Testis (tissue), 3 donors: ENCODE measurements around the gene MRGPRG. TPM values are rescaled to one million over a fixed set of nuclear protein-coding genes. Genes with fewer than 3 reads are reported as not detected.

Source experiments
- DNase-seq: peaks from one replicate; pipeline ENCODE4 v3.0.0-alpha.2; 2019
- H3K27ac ChIP-seq, 2 donors: fragments of 200-600 bp; sonication (generic); one replicate each; pipeline ENCODE4 v1.5.1; 2019
- H3K27me3 ChIP-seq: fragments of 200-600 bp; sonication (generic); one replicate; pipeline ENCODE4 v1.5.1; 2019
- H3K36me3 ChIP-seq: fragments of 200-600 bp; sonication (generic); one replicate; pipeline ENCODE4 v1.5.1; 2017; ENCODE audit warnings: low read depth; ENCODE audit errors: missing control alignments
- H3K4me1 ChIP-seq: fragments of 200-600 bp; sonication (generic); one replicate; pipeline ENCODE4 v1.5.1; 2019
- H3K4me3 ChIP-seq, 2 donors: fragments of 200-600 bp; sonication (generic); one replicate each; pipeline ENCODE4 v1.5.1; 2017 to 2019
- H3K9me3 ChIP-seq: fragments of 200-600 bp; sonication (generic); one replicate; pipeline ENCODE4 v1.5.1; 2017
- POLR2A ChIP-seq: fragments of 450-650 bp; IDR thresholded peaks from one replicate; pipeline ENCODE4 v1.6.1; 2017; ENCODE audit warnings: antibody characterized with exemption, mild to moderate bottlenecking, moderate library complexity
- WGBS, 2 donors: methylation state at CpG; one replicate each; pipeline ENCODE4 v1.1.5; 2018; 5-methylcytosine and 5-hydroxymethylcytosine counted together
- intact Hi-C: fragments of 100-400 bp; cut with DNase I; formaldehyde crosslinking; loops from one replicate; pipeline ENCODE4 v1.15.1; 2023; ENCODE audit warnings: low total_unique reads
- polyA plus RNA-seq: library from polyadenylated mRNA; stranded (reverse); fragments of 350-450 nt; fragmentation: Illumina TruSeq; extraction: RNeasy Lipid Tissue Mini Kit (QIAGEN cat#74804); gene quantifications from one replicate; pipeline ENCODE4 v1.2.3, GENCODE V29; 2014; ENCODE audit warnings: low read depth, low replicate concordance; ENCODE audit not compliant: insufficient read depth
- total RNA-seq, 2 donors: library from RNA; depleted of rRNA; stranded (reverse); fragments of >200 nt; gene quantifications; one replicate each; pipeline ENCODE4 v1.2.3, GENCODE V29; 2016
- TF ChIP-seq, protein P1 (sequence below), 3 experiments: fragments of 450-650 bp in 2 of 3; fragments of 200-600 bp in 1 of 3; sonication (generic) in 1 of 3; IDR thresholded peaks; one replicate each; pipeline ENCODE4 v1.5.1; 2016 to 2019; ENCODE audit warnings: antibody characterized with exemption in 3 of 3, mild to moderate bottlenecking in 2 of 3, moderate library complexity in 1 of 3

MRGPRG gene
- total and polyA plus RNA-seq, 3 donors from 2014 or later = 0.50 TPM; not detected in 2

DNA sequence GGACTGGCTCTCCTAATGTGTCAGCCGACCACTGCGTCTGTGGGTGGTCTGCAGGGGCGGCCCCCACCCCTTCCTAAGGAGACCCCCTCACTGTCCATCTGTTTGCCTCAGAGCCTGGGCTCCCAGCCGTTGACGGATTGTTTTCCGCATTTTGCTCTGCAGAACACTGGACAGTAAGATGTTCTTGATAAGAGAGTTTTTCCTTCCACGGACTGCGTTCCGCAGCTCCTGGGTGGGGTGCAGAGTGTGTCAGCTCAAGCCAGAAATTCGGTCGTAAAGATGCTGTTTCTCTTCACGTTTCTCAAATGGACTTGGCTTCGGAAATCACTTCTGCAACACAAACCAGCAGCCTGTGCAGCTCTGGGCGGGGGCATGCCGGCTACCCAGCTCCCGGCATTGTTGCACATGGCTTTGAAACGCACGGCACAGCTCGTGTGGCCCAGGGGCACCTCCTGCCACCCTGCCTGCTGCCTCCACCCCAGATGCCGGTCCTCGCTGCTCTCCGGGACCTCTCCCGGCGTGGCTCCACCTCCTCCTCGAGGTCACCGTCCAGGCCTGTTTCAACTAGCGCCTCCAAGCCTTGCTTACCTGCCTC lies 2.9 kb upstream of the MRGPRG start:
- WGBS, 2 donors = 38 to 45% methylated on average over 20 to 27 of the region's 27 CpGs
- Histone ChIP-seq H3K4me3 (no peak overlapping the region), H3K9me3 (no peaks in the 10 kb centered on the region), H3K36me3 (no peaks in the 10 kb centered on the region), H3K27me3 (no peaks in the 10 kb centered on the region), H3K27ac (no peak overlapping the region), H3K4me1 (no peaks in the 10 kb centered on the region)
- peak; percentile 25 for DNase-seq
- intact Hi-C loops = no loop called here
- TF ChIP-seq, protein P1, sequence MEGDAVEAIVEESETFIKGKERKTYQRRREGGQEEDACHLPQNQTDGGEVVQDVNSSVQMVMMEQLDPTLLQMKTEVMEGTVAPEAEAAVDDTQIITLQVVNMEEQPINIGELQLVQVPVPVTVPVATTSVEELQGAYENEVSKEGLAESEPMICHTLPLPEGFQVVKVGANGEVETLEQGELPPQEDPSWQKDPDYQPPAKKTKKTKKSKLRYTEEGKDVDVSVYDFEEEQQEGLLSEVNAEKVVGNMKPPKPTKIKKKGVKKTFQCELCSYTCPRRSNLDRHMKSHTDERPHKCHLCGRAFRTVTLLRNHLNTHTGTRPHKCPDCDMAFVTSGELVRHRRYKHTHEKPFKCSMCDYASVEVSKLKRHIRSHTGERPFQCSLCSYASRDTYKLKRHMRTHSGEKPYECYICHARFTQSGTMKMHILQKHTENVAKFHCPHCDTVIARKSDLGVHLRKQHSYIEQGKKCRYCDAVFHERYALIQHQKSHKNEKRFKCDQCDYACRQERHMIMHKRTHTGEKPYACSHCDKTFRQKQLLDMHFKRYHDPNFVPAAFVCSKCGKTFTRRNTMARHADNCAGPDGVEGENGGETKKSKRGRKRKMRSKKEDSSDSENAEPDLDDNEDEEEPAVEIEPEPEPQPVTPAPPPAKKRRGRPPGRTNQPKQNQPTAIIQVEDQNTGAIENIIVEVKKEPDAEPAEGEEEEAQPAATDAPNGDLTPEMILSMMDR (IDR thresholded peaks at IDR 0.05) = no peak
- TF ChIP-seq POLR2A = no peak

DNA sequence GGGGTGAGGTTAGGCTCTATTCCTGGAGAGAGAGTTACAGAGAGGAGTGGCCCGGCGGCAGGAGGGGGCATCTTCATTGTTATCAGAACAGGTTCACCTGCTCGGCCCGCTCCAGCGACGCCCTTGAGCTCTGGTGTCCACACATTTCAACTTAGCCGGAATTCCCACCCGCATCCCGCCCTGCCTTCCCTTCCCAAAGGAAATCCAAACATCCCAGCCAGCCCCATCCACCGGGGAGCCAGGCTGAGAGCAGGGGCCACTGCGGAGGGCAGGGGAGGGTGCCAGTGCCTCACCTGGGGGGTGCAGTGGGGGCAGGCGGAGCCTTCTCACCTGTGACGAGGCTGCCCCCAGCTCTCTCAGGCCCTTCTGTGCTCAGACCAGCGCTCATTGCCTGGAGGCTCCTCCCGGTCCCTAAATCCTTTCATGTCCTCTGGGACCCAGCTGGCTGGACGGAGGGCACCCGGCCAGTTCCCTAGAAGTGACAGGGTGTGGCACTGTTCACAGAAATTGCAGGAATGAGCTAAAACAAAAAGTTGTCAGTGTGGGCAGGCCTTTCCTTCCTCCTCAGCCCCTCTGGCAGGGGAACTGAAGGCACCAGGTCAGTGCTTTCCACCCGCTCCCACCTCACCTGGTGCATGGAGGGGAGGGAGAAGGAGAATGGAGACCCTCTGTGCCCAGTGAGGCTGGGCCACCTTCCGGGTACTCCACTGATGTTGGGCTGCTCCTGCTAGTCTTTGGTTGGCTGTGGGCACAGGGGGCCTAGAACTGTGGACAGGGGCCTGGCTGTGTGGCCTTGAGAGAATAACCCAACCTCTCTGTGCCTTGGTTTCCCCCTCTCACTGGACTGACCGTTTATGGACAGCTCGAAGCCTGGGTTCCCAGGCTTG lies 2.2 kb upstream of the MRGPRG start:
- H3K27me3 ChIP-seq = no peaks in the 10 kb centered on the region
- intact Hi-C loops = no loop called here

DNA sequence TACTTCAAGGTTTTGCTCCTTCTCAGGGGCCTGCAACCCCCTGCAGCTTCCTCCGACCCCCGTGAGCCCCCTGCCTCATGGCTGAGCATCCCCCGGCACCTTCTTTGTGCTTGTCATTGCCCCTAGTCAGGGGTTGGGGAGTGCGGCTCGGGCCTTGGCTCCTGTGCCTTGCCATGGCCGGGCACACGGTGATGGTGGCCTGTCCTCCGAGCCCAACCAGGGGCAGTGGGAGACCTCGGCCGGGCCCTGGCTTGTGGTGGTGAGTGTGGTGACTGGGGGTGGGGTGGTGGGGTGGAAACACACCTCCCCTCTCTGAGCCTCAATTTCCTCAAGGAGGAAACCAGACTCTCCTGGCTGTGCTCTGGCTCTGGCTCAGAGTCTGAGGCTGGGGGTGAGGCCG lies 1.5 kb upstream of the MRGPRG start:
- intact Hi-C loops = no loop called here

More for the DNA sequence above, 2.2 kb upstream of the MRGPRG start:
- Histone ChIP-seq H3K36me3 (no peaks in the 10 kb centered on the region), H3K9me3 (no peaks in the 10 kb centered on the region), H3K27ac (no peak overlapping the region), H3K4me3 (no peak overlapping the region), H3K4me1 (no peaks in the 10 kb centered on the region)
- DNase-seq = peak; percentile 9
- WGBS, 2 donors = 68 to 71% methylated on average over 17 to 21 of the region's 21 CpGs
- no peak for TF ChIP-seq POLR2A
- TF ChIP-seq, protein P1 (IDR thresholded peaks at IDR 0.05) = no peak

DNA sequence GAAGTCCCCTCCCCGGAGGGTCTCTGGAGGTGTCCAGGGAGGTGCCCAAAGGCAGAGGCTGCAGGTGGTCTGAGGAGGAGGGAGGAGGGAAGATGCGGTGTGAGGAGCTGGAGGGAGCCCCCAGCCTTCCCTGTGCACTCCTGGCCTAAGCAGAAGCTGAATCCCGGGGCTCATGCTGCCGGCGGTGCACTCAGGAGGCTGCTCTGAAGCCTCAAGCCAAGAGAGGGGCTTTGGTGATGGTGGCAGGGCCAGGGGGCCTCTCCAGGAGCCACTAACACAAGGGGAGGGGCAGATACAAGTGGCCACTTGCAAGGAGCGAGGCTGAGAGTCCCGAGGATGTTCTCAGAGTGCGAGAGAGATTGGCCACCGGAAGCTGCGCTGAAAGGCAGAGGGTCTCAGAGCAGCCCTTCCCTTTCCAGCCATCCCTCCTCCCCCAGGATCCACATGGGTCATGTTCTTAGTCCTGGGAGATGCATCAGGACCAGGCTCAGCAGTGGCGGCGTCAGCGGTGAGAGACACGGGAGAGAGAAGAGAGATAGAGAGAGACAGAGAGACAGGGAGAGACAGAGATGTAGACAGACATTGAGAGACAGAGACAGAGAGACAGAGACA lies 774 bp upstream of the MRGPRG start:
- intact Hi-C loops = loop anchor here (10.0 kb wide), 1 partner anchor 115 kb away; no protein-coding TSS in a partner anchor
- peak; percentile 2 for DNase-seq

More for the DNA sequence above, 1.5 kb upstream of the MRGPRG start:
- 72 to 86% methylated on average over 3 to 9 of the region's 11 CpGs for WGBS, 2 donors
- Histone ChIP-seq H3K4me1 (no peaks in the 10 kb centered on the region), H3K4me3 (no peak overlapping the region), H3K27me3 (no peaks in the 10 kb centered on the region), H3K27ac (no peak overlapping the region), H3K36me3 (no peaks in the 10 kb centered on the region), H3K9me3 (no peaks in the 10 kb centered on the region)
- no peak for TF ChIP-seq POLR2A
- TF ChIP-seq, protein P1 (IDR thresholded peaks at IDR 0.05) = no peak
- DNase-seq = peak; percentile 2

More for the DNA sequence above, 774 bp upstream of the MRGPRG start:
- Histone ChIP-seq H3K27me3 (no peaks in the 10 kb centered on the region), H3K4me3 (no peak overlapping the region), H3K9me3 (no peaks in the 10 kb centered on the region), H3K4me1 (no peaks in the 10 kb centered on the region), H3K36me3 (no peaks in the 10 kb centered on the region), H3K27ac (no peak overlapping the region)
- WGBS, 2 donors = 72 to 79% methylated on average over 12 to 14 of the region's 14 CpGs
- TF ChIP-seq, protein P1 (IDR thresholded peaks at IDR 0.05) = no peak
- no peak for TF ChIP-seq POLR2A
